Measurements from ENCODE around the gene ECE2.

GRCh38 chr3:184333190-184333589 lies 57.4 kb downstream of the ECE2 start:
- TF ChIP-seq CTCF (IDR thresholded peaks at IDR 0.05; ENCODE audit: poor library complexity) (no peak), EZH2 (IDR thresholded peaks at IDR 0.05; ENCODE audit: borderline replicate concordance) (no peak)

Measured in hepatocyte (in vitro differentiated cells).